H9 (cell line): ENCODE data around the gene MAP3K9. TPM values are rescaled to one million over a fixed set of nuclear protein-coding genes. Genes with fewer than 3 reads are reported as not detected.

Experiments
- DNase-seq: peaks from one replicate; pipeline ENCODE4 v3.0.0-alpha.2; 2017
- H2AFZ ChIP-seq: one replicate; pipeline ENCODE4 v1.6.1; 2013; ENCODE audit warnings: mild to moderate bottlenecking, low read length, control low read depth, moderate library complexity
- H2AK5ac ChIP-seq: 2 replicates; pipeline ENCODE4 v1.6.1; 2013; ENCODE audit warnings: low read length, control low read depth, mixed read lengths; ENCODE audit not compliant: insufficient read length
- H2BK120ac ChIP-seq: one replicate; pipeline ENCODE4 v1.6.1; 2013; ENCODE audit warnings: low read depth, mild to moderate bottlenecking, low read length, control low read depth, inconsistent platforms; ENCODE audit not compliant: poor library complexity, severe bottlenecking
- H2BK12ac ChIP-seq: 2 replicates; pipeline ENCODE4 v1.6.1; 2013; ENCODE audit warnings: low read length, control low read depth, mixed read lengths, low read depth; ENCODE audit not compliant: insufficient read length
- H2BK15ac ChIP-seq: 2 replicates; pipeline ENCODE4 v1.6.1; 2013; ENCODE audit warnings: low read depth, low read length, control low read depth
- H2BK20ac ChIP-seq: one replicate; pipeline ENCODE4 v1.6.1; 2013; ENCODE audit warnings: low read depth, mild to moderate bottlenecking, low read length, control low read depth, inconsistent platforms; ENCODE audit not compliant: poor library complexity, severe bottlenecking
- H2BK5ac ChIP-seq: 2 replicates; pipeline ENCODE4 v1.6.1; 2013; ENCODE audit warnings: low read length, control low read depth, mixed read lengths; ENCODE audit not compliant: insufficient read length
- H3K14ac ChIP-seq: 2 replicates; pipeline ENCODE4 v1.6.1; 2013; ENCODE audit warnings: low read length, control low read depth; ENCODE audit not compliant: insufficient read depth
- H3K18ac ChIP-seq: 2 replicates; pipeline ENCODE4 v1.6.1; 2013; ENCODE audit warnings: low read depth, mild to moderate bottlenecking, mixed read lengths, low read length, control low read depth; ENCODE audit not compliant: insufficient read length
- H3K23ac ChIP-seq: 2 replicates; pipeline ENCODE4 v1.6.1; 2013; ENCODE audit warnings: low read length, control low read depth, mixed read lengths, low read depth; ENCODE audit not compliant: insufficient read length
- H3K23me2 ChIP-seq: 2 replicates; pipeline ENCODE4 v1.6.1; 2013; ENCODE audit warnings: low read depth, mild to moderate bottlenecking, mixed read lengths, low read length, control low read depth; ENCODE audit not compliant: insufficient read length, poor library complexity, severe bottlenecking
- H3K27ac ChIP-seq: 2 replicates; pipeline ENCODE4 v1.5.1; 2013; ENCODE audit warnings: low read length, control low read depth, mixed read lengths, low read depth; ENCODE audit not compliant: insufficient read length
- H3K27me3 ChIP-seq: 2 replicates; pipeline ENCODE4 v1.6.1; 2013; ENCODE audit warnings: low read length, control low read depth, inconsistent platforms; ENCODE audit not compliant: insufficient read depth
- H3K4ac ChIP-seq: 2 replicates; pipeline ENCODE4 v1.6.1; 2013; ENCODE audit warnings: low read depth, mild to moderate bottlenecking, control low read depth, inconsistent platforms, low read length, moderate library complexity
- H3K4me1 ChIP-seq: 2 replicates; pipeline ENCODE4 v1.6.1; 2013; ENCODE audit warnings: low read length, control low read depth, inconsistent platforms; ENCODE audit not compliant: insufficient read depth
- H3K4me2 ChIP-seq: 2 replicates; pipeline ENCODE4 v1.6.1; 2013; ENCODE audit warnings: low read length, control low read depth, mixed read lengths; ENCODE audit not compliant: insufficient read length, insufficient read depth
- H3K56ac ChIP-seq: 2 replicates; pipeline ENCODE4 v1.6.1; 2013; ENCODE audit warnings: low read depth, mild to moderate bottlenecking, mixed read lengths, low read length, control low read depth; ENCODE audit not compliant: insufficient read length
- H3K79me1 ChIP-seq: 2 replicates; pipeline ENCODE4 v1.6.1; 2013; ENCODE audit warnings: low read depth, mild to moderate bottlenecking, moderate library complexity, low read length, control low read depth, inconsistent platforms; ENCODE audit not compliant: insufficient read depth, poor library complexity, severe bottlenecking
- H3K79me2 ChIP-seq: 2 replicates; pipeline ENCODE4 v1.6.1; 2013; ENCODE audit warnings: low read length, control low read depth, inconsistent platforms; ENCODE audit not compliant: insufficient read depth
- H3K9ac ChIP-seq: 2 replicates; pipeline ENCODE4 v1.6.1; 2013; ENCODE audit warnings: low read length, control low read depth, mixed read lengths; ENCODE audit not compliant: insufficient read length; ENCODE audit errors: extremely low read depth
- H3K9me3 ChIP-seq: one replicate; pipeline ENCODE4 v1.6.1; 2013; ENCODE audit warnings: low read depth, low read length, inconsistent platforms; ENCODE audit not compliant: control insufficient read depth
- H3T11ph ChIP-seq: one replicate; pipeline ENCODE4 v1.6.1; 2013; ENCODE audit warnings: mild to moderate bottlenecking, low read length, control low read depth, inconsistent platforms
- H4K20me1 ChIP-seq: one replicate; pipeline ENCODE4 v1.6.1; 2013; ENCODE audit not compliant: control insufficient read depth, insufficient read length, insufficient read depth
- H4K5ac ChIP-seq: 2 replicates; pipeline ENCODE4 v1.6.1; 2013; ENCODE audit warnings: low read depth, mild to moderate bottlenecking, mixed read lengths, low read length, control low read depth; ENCODE audit not compliant: insufficient read length
- H4K8ac ChIP-seq: replicated peaks from 2 replicates; pipeline ENCODE4 v1.6.1; 2013; ENCODE audit warnings: low read length, control low read depth, mixed read lengths, low read depth; ENCODE audit not compliant: insufficient read length
- H4K91ac ChIP-seq: 2 replicates; pipeline ENCODE4 v1.6.1; 2013; ENCODE audit warnings: low read depth, mild to moderate bottlenecking, moderate library complexity, mixed read lengths, low read length, control low read depth; ENCODE audit not compliant: insufficient read length
- H3K27ac Mint-ChIP-seq, 3 experiments: 2 replicates in 2 of 3; 3 replicates in 1 of 3; pipeline ENCODE4 v1.8.0; 2020 to 2021; ENCODE audit warnings: mixed read lengths in 3 of 3, mild to moderate bottlenecking in 1 of 3, moderate library complexity in 1 of 3
- H3K27me3 Mint-ChIP-seq: 2 replicates; pipeline ENCODE4 v1.8.0; 2021; ENCODE audit warnings: low read depth, mild to moderate bottlenecking, moderate library complexity, mixed read lengths
- H3K36me3 Mint-ChIP-seq, 3 experiments: 2 replicates in 2 of 3; 3 replicates in 1 of 3; pipeline ENCODE4 v1.8.0; 2020 to 2021; ENCODE audit warnings: low read depth in 3 of 3, mixed read lengths in 3 of 3; ENCODE audit not compliant: insufficient read depth in 1 of 3
- H3K4me1 Mint-ChIP-seq, 2 experiments: 2 replicates each; pipeline ENCODE4 v1.8.0; 2020; ENCODE audit warnings: mixed read lengths in 2 of 2
- H3K4me3 Mint-ChIP-seq, 2 experiments: 2 replicates in 1 of 2; 3 replicates in 1 of 2; pipeline ENCODE4 v1.8.0; 2020 to 2021; ENCODE audit warnings: mild to moderate bottlenecking in 2 of 2, mixed read lengths in 2 of 2, moderate library complexity in 1 of 2
- H3K9me3 Mint-ChIP-seq, 2 experiments: 2 replicates in 1 of 2; 3 replicates in 1 of 2; pipeline ENCODE4 v1.8.0; 2020; ENCODE audit warnings: mild to moderate bottlenecking in 2 of 2, mixed read lengths in 2 of 2, moderate library complexity in 1 of 2
- CTCF ChIP-seq: fragments of 200-600 bp; sonication (generic); conservative IDR thresholded peaks from 3 replicates; pipeline ENCODE4 v1.8.0; 2021; ENCODE audit warnings: antibody characterized with exemption, mild to moderate bottlenecking
- WGBS: extraction: QIAGEN DNeasy Blood & Tissue Kit; methylation state at CpG from one replicate; pipeline ENCODE4 v1.1.7; 2013; ENCODE audit warnings: missing lambda C conversion rate, low lambda C conversion rate, mixed read lengths; ENCODE audit not compliant: insufficient read length; ENCODE audit errors: extremely low coverage; 5-methylcytosine and 5-hydroxymethylcytosine counted together
- total RNA-seq: library from RNA; stranded (reverse); gene quantifications from 2 replicates; pipeline ENCODE4 v1.2.1, GENCODE V29; 2021

MAP3K9 gene
- total RNA-seq, 1 experiment from 2014 or later: 20.0 TPM

GRCh38 chr14:70770490-70770889, 38.8 kb downstream of the MAP3K9 start:
- Mint-ChIP-seq H3K27ac (peak overlapping the region in 2 of 3 experiments; percentile 33 to 51; a peak in 2 of 7 replicates), H3K4me1 (peaks cover 30 to 32% of the 10 kb centered on the region in 2 experiments), H3K4me3 (no peak overlapping the region), H3K27me3 (no peaks in the 10 kb centered on the region), H3K9me3 (no peaks in the 10 kb centered on the region), H3K36me3 (peaks cover 2 to 15% (median 13%) of the 10 kb centered on the region in 3 experiments; a peak in 5 of 7 replicates)
- H4K20me1 ChIP-seq: no peaks in the 10 kb centered on the region
- H3K56ac ChIP-seq: no peak overlapping the region
- H2BK15ac ChIP-seq: no peak overlapping the region
- H3K27ac ChIP-seq: no peak overlapping the region
- no peak overlapping the region for H2AFZ ChIP-seq
- no peak overlapping the region for H4K91ac ChIP-seq
- no peak overlapping the region for H2BK12ac ChIP-seq
- H3K27me3 ChIP-seq: no peaks in the 10 kb centered on the region
- no CpG with 5 or more reads among the region's 7 CpGs for WGBS
- no peak overlapping the region for H2BK5ac ChIP-seq
- H2BK20ac ChIP-seq: no peak overlapping the region
- H3K4me2 ChIP-seq: no peak overlapping the region
- DNase-seq: no peak
- no peak for TF ChIP-seq CTCF
- H4K5ac ChIP-seq: no peak overlapping the region
- peaks cover 7% of the 10 kb centered on the region for H3K79me1 ChIP-seq
- H4K8ac ChIP-seq: no peak overlapping the region
- H3K9me3 ChIP-seq: no peaks in the 10 kb centered on the region
- H3T11ph ChIP-seq: no peak overlapping the region
- no peak overlapping the region for H3K18ac ChIP-seq
- no peak overlapping the region for H3K14ac ChIP-seq
- H3K23ac ChIP-seq: no peak overlapping the region
- peaks cover 2% of the 10 kb centered on the region; the same call in 1 of the 2 replicates for H3K4me1 ChIP-seq
- H3K9ac ChIP-seq: no peak overlapping the region
- no peaks in the 10 kb centered on the region for H3K23me2 ChIP-seq
- H3K4ac ChIP-seq: no peak overlapping the region
- no peak overlapping the region for H2BK120ac ChIP-seq
- H3K79me2 ChIP-seq: no peaks in the 10 kb centered on the region
- H2AK5ac ChIP-seq: no peak overlapping the region
